Neural progenitor cell (in vitro differentiated cells): Measurements from ENCODE around the gene ZNRD2.

Source experiments
- EZH2 ChIP-seq: fragments of 200-600 bp; sonication (generic); IDR thresholded peaks from 2 replicates; pipeline ENCODE4 v1.6.1; 2017; ENCODE audit warnings: antibody characterized with exemption, mild to moderate bottlenecking, moderate library complexity
- TF ChIP-seq, protein P1 (sequence below): fragments of 200-600 bp; sonication (generic); IDR thresholded peaks from 2 replicates; pipeline ENCODE4 v1.5.1; 2017; ENCODE audit warnings: antibody characterized with exemption, mild to moderate bottlenecking

DNA sequence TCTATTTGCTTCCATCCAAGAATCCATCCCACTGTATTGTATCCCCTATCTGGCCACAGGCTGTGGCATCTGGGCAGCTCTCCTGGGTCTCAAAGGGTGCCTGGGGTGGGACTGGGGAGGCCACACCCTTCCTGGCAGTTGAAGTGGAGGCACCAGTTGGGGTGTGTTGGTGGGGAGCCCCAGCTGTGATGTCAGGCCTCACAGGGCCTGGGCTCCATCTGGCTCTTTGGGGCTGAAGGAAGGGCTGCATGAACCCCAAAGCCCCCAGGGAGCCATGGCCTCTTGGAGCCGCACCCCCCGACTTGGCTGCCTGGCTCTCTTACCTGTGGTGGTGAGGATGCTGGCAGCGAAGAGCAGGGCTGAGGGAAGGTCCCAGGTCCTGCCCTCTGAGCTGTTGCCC lies 24.9 kb downstream of the ZNRD2 start:
- TF ChIP-seq, protein P1, sequence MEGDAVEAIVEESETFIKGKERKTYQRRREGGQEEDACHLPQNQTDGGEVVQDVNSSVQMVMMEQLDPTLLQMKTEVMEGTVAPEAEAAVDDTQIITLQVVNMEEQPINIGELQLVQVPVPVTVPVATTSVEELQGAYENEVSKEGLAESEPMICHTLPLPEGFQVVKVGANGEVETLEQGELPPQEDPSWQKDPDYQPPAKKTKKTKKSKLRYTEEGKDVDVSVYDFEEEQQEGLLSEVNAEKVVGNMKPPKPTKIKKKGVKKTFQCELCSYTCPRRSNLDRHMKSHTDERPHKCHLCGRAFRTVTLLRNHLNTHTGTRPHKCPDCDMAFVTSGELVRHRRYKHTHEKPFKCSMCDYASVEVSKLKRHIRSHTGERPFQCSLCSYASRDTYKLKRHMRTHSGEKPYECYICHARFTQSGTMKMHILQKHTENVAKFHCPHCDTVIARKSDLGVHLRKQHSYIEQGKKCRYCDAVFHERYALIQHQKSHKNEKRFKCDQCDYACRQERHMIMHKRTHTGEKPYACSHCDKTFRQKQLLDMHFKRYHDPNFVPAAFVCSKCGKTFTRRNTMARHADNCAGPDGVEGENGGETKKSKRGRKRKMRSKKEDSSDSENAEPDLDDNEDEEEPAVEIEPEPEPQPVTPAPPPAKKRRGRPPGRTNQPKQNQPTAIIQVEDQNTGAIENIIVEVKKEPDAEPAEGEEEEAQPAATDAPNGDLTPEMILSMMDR, result no peak
- TF ChIP-seq EZH2, result no peak
